WERI-Rb-1 (cell line): ENCODE measurements around the gene EIF4E1B.

ENCODE experiments used
- DNase-seq: peaks from one replicate; pipeline ENCODE4 v3.0.0-alpha.2; 2020
- H3K27ac ChIP-seq: fragments of 250-450 bp; sonication (Bioruptor Pico); 2 replicates; pipeline ENCODE4 v1.5.1; 2020; ENCODE audit warnings: mild to moderate bottlenecking, moderate library complexity
- H3K27me3 ChIP-seq: fragments of 250-450 bp; sonication (Bioruptor Pico); 2 replicates; pipeline ENCODE4 v1.5.1; 2021; ENCODE audit warnings: mild to moderate bottlenecking, low read depth, moderate library complexity; ENCODE audit not compliant: insufficient read depth, severe bottlenecking
- H3K36me3 ChIP-seq: fragments of 250-450 bp; sonication (Bioruptor Pico); 2 replicates; pipeline ENCODE4 v1.5.1; 2020; ENCODE audit warnings: mild to moderate bottlenecking, moderate library complexity
- H3K4me3 ChIP-seq: 2 replicates; pipeline ENCODE4 v1.5.1; 2011; ENCODE audit warnings: low read depth, mild to moderate bottlenecking, control low read depth, low read length
- H3K9me3 ChIP-seq: fragments of 250-450 bp; sonication (Bioruptor Pico); 2 replicates; pipeline ENCODE4 v1.5.1; 2021; ENCODE audit warnings: mild to moderate bottlenecking, moderate library complexity; ENCODE audit not compliant: severe bottlenecking
- CTCF ChIP-seq: IDR thresholded peaks from 2 replicates; pipeline ENCODE4 v1.5.1; 2011; ENCODE audit warnings: low read depth, mild to moderate bottlenecking, control low read depth, inconsistent platforms, low read length

Gene EIF4E1B

GRCh38 chr5:176665517-176665916 lies 35.0 kb downstream of the EIF4E1B start:
- TF ChIP-seq CTCF = no peak
- no peak for DNase-seq
- Histone ChIP-seq H3K27me3 (no peaks in the 10 kb centered on the region), H3K4me3 (no peak overlapping the region), H3K36me3 (no peaks in the 10 kb centered on the region), H3K27ac (no peak overlapping the region), H3K9me3 (no peaks in the 10 kb centered on the region)

- H3K9me3 ChIP-seq = no peaks in the 10 kb centered on the region
- TF ChIP-seq CTCF = no peak
- H3K36me3 ChIP-seq = no peaks in the 10 kb centered on the region
- H3K27ac ChIP-seq = no peak overlapping the region
- DNase-seq = no peak
- no peak overlapping the region for H3K4me3 ChIP-seq
- H3K27me3 ChIP-seq = no peaks in the 10 kb centered on the region
Measured at GRCh38 chr5:176667637-176668036, 37.2 kb downstream of the EIF4E1B start.

- Histone ChIP-seq H3K4me3 (no peak overlapping the region), H3K9me3 (no peaks in the 10 kb centered on the region), H3K27ac (no peak overlapping the region), H3K36me3 (no peaks in the 10 kb centered on the region), H3K27me3 (no peaks in the 10 kb centered on the region)
- peak; percentile 74 for DNase-seq
- TF ChIP-seq CTCF = no peak
Measured at GRCh38 chr5:176670449-176670848, 40.0 kb downstream of the EIF4E1B start.

GRCh38 chr5:176671399-176671798 lies 40.9 kb downstream of the EIF4E1B start:
- H3K27ac ChIP-seq = no peak overlapping the region
- H3K36me3 ChIP-seq = no peaks in the 10 kb centered on the region

GRCh38 chr5:176671890-176672747 lies 41.6 kb downstream of the EIF4E1B start:
- H3K27me3 ChIP-seq = no peaks in the 10 kb centered on the region
- H3K27ac ChIP-seq = no peak overlapping the region
- TF ChIP-seq CTCF = no peak
- DNase-seq = no peak
- no peaks in the 10 kb centered on the region for H3K36me3 ChIP-seq
- no peak overlapping the region for H3K4me3 ChIP-seq
- no peaks in the 10 kb centered on the region for H3K9me3 ChIP-seq

More at GRCh38 chr5:176671399-176671798, 40.9 kb downstream of the EIF4E1B start:
- TF ChIP-seq CTCF = no peak
- Histone ChIP-seq H3K4me3 (no peak overlapping the region), H3K9me3 (no peaks in the 10 kb centered on the region), H3K27me3 (no peaks in the 10 kb centered on the region)
- no peak for DNase-seq
